HepG2 (cell line): Measurements from ENCODE around the gene ADGRB2. TPM values are rescaled to one million over a fixed set of nuclear protein-coding genes. Genes with fewer than 3 reads are reported as not detected.

Experiments used
- EP300 ChIP-seq, 3 experiments: sonication (generic) in 1 of 3; formaldehyde crosslinking in 1 of 3; IDR thresholded peaks; 2 replicates each; pipeline versions ENCODE4 v1.5.1 to v1.6.1; 2011 to 2020; ENCODE audit warnings: low read depth in 2 of 3, low read length in 2 of 3, borderline replicate concordance in 1 of 3, improper control_type of control experiment in 1 of 3, mild to moderate bottlenecking in 1 of 3, missing genetic modification reagents in 1 of 3, moderate library complexity in 1 of 3
- KLF9 ChIP-seq: IDR thresholded peaks from 2 replicates; pipeline ENCODE4 v1.6.1; 2016; ENCODE audit warnings: low read depth
- MAZ ChIP-seq, 2 experiments: sonication (generic) in 1 of 2; formaldehyde crosslinking in 1 of 2; IDR thresholded peaks; 2 replicates each; pipeline versions ENCODE4 v1.5.0 to v1.6.1; 2012 to 2020; ENCODE audit warnings: low read depth in 2 of 2, mild to moderate bottlenecking in 2 of 2, borderline replicate concordance in 1 of 2, improper control_type of control experiment in 1 of 2, low read length in 1 of 2, missing genetic modification reagents in 1 of 2, moderate library complexity in 1 of 2
- MED13 ChIP-seq: sonication (generic); formaldehyde crosslinking; IDR thresholded peaks from 2 replicates; pipeline ENCODE4 v1.5.0; 2020; ENCODE audit warnings: missing genetic modification reagents
- NPAS2 ChIP-seq: sonication (generic); formaldehyde crosslinking; IDR thresholded peaks from 2 replicates; pipeline ENCODE4 v1.8.0; 2022; ENCODE audit warnings: mild to moderate bottlenecking, missing genetic modification reagents, borderline replicate concordance
- RORA ChIP-seq: sonication (generic); formaldehyde crosslinking; IDR thresholded peaks from 2 replicates; pipeline ENCODE4 v1.5.0; 2020; ENCODE audit warnings: mild to moderate bottlenecking, missing genetic modification reagents, moderate library complexity
- SOX6 ChIP-seq, 2 experiments: fragments of 450-650 bp in 1 of 2; sonication (generic) in 1 of 2; formaldehyde crosslinking in 1 of 2; IDR thresholded peaks; 2 replicates each; pipeline versions ENCODE4 v1.4.0 to v1.6.1; 2017 to 2020; ENCODE audit warnings: antibody characterized with exemption in 1 of 2, mild to moderate bottlenecking in 1 of 2, missing genetic modification reagents in 1 of 2
- TBX2 ChIP-seq: sonication (generic); formaldehyde crosslinking; IDR thresholded peaks from 2 replicates; pipeline ENCODE4 v1.5.0; 2020; ENCODE audit warnings: missing genetic modification reagents, mild to moderate bottlenecking, borderline replicate concordance
- U2AF1 ChIP-seq: fragments of 200-400 bp; formaldehyde crosslinking; optimal IDR thresholded peaks from 2 replicates; pipeline ENCODE3; 2017; ENCODE audit warnings: mild to moderate bottlenecking, low read depth, low read length
- WIZ ChIP-seq: sonication (generic); formaldehyde crosslinking; IDR thresholded peaks from 2 replicates; pipeline ENCODE4 v1.5.1; 2020; ENCODE audit warnings: mild to moderate bottlenecking, missing genetic modification reagents
- ZBTB1 ChIP-seq: sonication (generic); formaldehyde crosslinking; IDR thresholded peaks from 2 replicates; pipeline ENCODE4 v1.4.0; 2020; ENCODE audit warnings: missing genetic modification reagents, borderline replicate concordance
- ZNF264 ChIP-seq: sonication (generic); formaldehyde crosslinking; IDR thresholded peaks from 2 replicates; pipeline ENCODE4 v1.4.0; 2020; ENCODE audit warnings: missing genetic modification reagents
- ZNF431 ChIP-seq: sonication (generic); formaldehyde crosslinking; IDR thresholded peaks from 2 replicates; pipeline ENCODE4 v1.9.0; 2022; ENCODE audit warnings: missing genetic modification reagents, low read depth, mild to moderate bottlenecking, borderline replicate concordance
- ZNF552 ChIP-seq: sonication (generic); formaldehyde crosslinking; IDR thresholded peaks from 2 replicates; pipeline ENCODE4 v1.9.0; 2022; ENCODE audit warnings: missing genetic modification reagents, mild to moderate bottlenecking, borderline replicate concordance
- ZNF644 ChIP-seq: IDR thresholded peaks from 2 replicates; pipeline ENCODE4 v1.6.1; 2016; ENCODE audit warnings: low read depth
- ZNF773 ChIP-seq: sonication (generic); formaldehyde crosslinking; IDR thresholded peaks from 2 replicates; pipeline ENCODE4 v1.4.0; 2020; ENCODE audit warnings: missing genetic modification reagents, borderline replicate concordance
- polyA plus RNA-seq, 8 experiments: library from polyadenylated mRNA; depleted of rRNA in 3 of 8; stranded (reverse) in 7 of 8; unstranded in 1 of 8; fragments of >200 nt; fragmentation: Illumina TruSeq in 4 of 8; extraction: Trizol in 4 of 8; gene quantifications; 2 replicates each; pipeline versions ENCODE4 v1.2.1 to v1.2.3, GENCODE V29; 2011 to 2016; ENCODE audit warnings: low read depth in 4 of 8, missing spikeins in 1 of 8, mixed read lengths in 1 of 8; ENCODE audit not compliant: insufficient read depth in 1 of 8
- total RNA-seq, 5 experiments: library from RNA; depleted of rRNA; stranded (reverse); fragments of >200 nt; fragmentation: Illumina TruSeq; extraction: Trizol; gene quantifications; 2 replicates each; pipeline ENCODE4 v1.2.3, GENCODE V29; 2016; ENCODE audit warnings: low read depth in 1 of 5
- TF ChIP-seq, protein P1 (sequence below): sonication (generic); formaldehyde crosslinking; IDR thresholded peaks from 2 replicates; pipeline ENCODE4 v1.5.0; 2020; ENCODE audit warnings: mild to moderate bottlenecking, missing genetic modification reagents
- TF ChIP-seq, protein P2 (sequence below): sonication (generic); formaldehyde crosslinking; IDR thresholded peaks from 2 replicates; pipeline ENCODE4 v1.8.1; 2023; ENCODE audit warnings: mild to moderate bottlenecking, inconsistent platforms, moderate library complexity, missing genetic modification reagents, borderline replicate concordance
- TF ChIP-seq, protein P3 (sequence below): sonication (generic); formaldehyde crosslinking; conservative IDR thresholded peaks from 2 replicates; pipeline ENCODE4 v1.4.0; 2020; ENCODE audit warnings: missing genetic modification reagents
- TF ChIP-seq, protein P4 (sequence below): sonication (generic); formaldehyde crosslinking; IDR thresholded peaks from 2 replicates; pipeline ENCODE4 v1.8.1; 2023; ENCODE audit warnings: missing genetic modification reagents, inconsistent platforms, borderline replicate concordance

ADGRB2 gene
- total and polyA plus RNA-seq, 2 of the 13 experiments (the other 11 are each of a cell fraction or from before 2014, with no cell fraction given), result 0.03 to 0.09 TPM

DNA sequence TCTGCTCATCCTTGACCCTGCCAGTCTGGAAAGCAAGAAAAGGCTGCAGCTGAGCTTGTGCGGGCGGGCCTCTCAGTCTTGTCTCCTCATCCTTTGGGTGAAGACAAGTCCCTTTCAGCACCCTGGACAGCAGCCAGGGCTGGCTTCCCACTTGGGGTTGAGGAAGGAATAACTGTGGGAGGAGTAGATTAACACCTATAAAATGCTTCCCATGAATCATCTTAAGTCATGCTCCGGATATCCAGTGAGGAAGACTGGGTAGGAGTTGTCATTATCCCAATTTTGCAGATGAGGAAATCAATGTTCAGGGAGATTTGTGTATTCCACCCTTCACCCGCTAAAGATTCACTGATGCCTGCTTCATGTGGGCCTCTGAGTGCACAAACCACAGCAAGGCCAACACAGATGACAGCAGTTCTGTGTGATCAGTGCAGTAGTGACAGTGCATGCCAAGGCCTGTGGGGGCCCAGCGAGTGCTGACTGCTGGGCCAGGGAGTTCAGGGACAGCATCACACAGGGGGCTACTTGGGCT is 40.2 kb downstream of the ADGRB2 start (continued):
- TF ChIP-seq MAZ (IDR thresholded peaks at IDR 0.05; ENCODE audit: borderline replicate concordance, low read depth, low read length) (no peak), MAZ (CRISPR knock-in tag; IDR thresholded peaks at IDR 0.05; ENCODE audit: low read depth) (no peak), WIZ (CRISPR knock-in tag) (peak; percentile 94), NPAS2 (no peak), ZNF264 (peak; percentile 85; the same call in 1 of the 2 replicates), EP300 (IDR thresholded peaks at IDR 0.05; ENCODE audit: low read depth in 2 of 2, low read length in 2 of 2) (no peak), EP300 (CRISPR knock-in tag; IDR thresholded peaks at IDR 0.05; ENCODE audit: borderline replicate concordance) (peak; percentile 16; the same call in 1 of the 2 replicates), U2AF1 (no peak), TBX2 (no peak), ZNF644 (peak; percentile 63; the same call in 1 of the 2 replicates), ZNF552 (CRISPR knock-in tag) (no peak), ZNF773 (CRISPR knock-in tag) (peak; percentile 82; the same call in 1 of the 2 replicates), ZBTB1 (no peak), ZNF431 (CRISPR knock-in tag) (peak; percentile 59; the same call in 1 of the 2 replicates), MED13 (CRISPR knock-in tag) (peak; percentile 66), SOX6 (IDR thresholded peaks at IDR 0.05) (no peak), SOX6 (CRISPR knock-in tag; IDR thresholded peaks at IDR 0.05) (no peak), RORA (no peak), KLF9 (CRISPR knock-in tag) (peak; percentile 68; the same call in 1 of the 2 replicates)
- TF ChIP-seq, protein P1, sequence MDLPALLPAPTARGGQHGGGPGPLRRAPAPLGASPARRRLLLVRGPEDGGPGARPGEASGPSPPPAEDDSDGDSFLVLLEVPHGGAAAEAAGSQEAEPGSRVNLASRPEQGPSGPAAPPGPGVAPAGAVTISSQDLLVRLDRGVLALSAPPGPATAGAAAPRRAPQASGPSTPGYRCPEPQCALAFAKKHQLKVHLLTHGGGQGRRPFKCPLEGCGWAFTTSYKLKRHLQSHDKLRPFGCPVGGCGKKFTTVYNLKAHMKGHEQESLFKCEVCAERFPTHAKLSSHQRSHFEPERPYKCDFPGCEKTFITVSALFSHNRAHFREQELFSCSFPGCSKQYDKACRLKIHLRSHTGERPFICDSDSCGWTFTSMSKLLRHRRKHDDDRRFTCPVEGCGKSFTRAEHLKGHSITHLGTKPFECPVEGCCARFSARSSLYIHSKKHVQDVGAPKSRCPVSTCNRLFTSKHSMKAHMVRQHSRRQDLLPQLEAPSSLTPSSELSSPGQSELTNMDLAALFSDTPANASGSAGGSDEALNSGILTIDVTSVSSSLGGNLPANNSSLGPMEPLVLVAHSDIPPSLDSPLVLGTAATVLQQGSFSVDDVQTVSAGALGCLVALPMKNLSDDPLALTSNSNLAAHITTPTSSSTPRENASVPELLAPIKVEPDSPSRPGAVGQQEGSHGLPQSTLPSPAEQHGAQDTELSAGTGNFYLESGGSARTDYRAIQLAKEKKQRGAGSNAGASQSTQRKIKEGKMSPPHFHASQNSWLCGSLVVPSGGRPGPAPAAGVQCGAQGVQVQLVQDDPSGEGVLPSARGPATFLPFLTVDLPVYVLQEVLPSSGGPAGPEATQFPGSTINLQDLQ, result peak; percentile 26; the same call in 1 of the 2 replicates
- TF ChIP-seq, protein P2, sequence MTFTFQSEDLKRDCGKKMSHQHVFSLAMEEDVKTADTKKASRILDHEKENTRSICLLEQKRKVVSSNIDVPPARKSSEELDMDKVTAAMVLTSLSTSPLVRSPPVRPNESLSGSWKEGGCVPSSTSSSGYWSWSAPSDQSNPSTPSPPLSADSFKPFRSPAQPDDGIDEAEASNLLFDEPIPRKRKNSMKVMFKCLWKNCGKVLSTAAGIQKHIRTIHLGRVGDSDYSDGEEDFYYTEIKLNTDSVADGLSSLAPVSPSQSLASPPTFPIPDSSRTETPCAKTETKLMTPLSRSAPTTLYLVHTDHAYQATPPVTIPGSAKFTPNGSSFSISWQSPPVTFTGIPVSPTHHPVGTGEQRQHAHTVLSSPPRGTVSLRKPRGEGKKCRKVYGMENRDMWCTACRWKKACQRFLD (CRISPR knock-in tag), result no peak
- TF ChIP-seq, protein P3, sequence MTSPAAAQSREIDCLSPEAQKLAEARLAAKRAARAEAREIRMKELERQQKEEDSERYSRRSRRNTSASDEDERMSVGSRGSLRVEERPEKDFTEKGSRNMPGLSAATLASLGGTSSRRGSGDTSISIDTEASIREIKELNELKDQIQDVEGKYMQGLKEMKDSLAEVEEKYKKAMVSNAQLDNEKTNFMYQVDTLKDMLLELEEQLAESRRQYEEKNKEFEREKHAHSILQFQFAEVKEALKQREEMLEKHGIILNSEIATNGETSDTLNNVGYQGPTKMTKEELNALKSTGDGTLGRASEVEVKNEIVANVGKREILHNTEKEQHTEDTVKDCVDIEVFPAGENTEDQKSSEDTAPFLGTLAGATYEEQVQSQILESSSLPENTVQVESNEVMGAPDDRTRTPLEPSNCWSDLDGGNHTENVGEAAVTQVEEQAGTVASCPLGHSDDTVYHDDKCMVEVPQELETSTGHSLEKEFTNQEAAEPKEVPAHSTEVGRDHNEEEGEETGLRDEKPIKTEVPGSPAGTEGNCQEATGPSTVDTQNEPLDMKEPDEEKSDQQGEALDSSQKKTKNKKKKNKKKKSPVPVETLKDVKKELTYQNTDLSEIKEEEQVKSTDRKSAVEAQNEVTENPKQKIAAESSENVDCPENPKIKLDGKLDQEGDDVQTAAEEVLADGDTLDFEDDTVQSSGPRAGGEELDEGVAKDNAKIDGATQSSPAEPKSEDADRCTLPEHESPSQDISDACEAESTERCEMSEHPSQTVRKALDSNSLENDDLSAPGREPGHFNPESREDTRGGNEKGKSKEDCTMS (CRISPR knock-in tag), result 0 out of 2 replicates have a peak, but pooled peaks have one; percentile 73
- TF ChIP-seq, protein P4, sequence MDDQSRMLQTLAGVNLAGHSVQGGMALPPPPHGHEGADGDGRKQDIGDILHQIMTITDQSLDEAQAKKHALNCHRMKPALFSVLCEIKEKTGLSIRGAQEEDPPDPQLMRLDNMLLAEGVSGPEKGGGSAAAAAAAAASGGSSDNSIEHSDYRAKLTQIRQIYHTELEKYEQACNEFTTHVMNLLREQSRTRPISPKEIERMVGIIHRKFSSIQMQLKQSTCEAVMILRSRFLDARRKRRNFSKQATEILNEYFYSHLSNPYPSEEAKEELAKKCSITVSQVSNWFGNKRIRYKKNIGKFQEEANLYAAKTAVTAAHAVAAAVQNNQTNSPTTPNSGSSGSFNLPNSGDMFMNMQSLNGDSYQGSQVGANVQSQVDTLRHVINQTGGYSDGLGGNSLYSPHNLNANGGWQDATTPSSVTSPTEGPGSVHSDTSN (CRISPR knock-in tag), result peak; percentile 84; the same call in 1 of the 2 replicates
